Dermis blood vessel endothelial cell (primary cell): Measurements from ENCODE around the gene ST8SIA1. TPM values are rescaled to one million over a fixed set of nuclear protein-coding genes. Genes with fewer than 3 reads are reported as not detected.
"Not testable (repeated sequence)": the region's sequence is repeated elsewhere in the genome, so short reads cannot be mapped to it uniquely, and the experiment has no call there.

Experiments used
- DNase-seq: peaks from one replicate; pipeline ENCODE4 v3.0.0; 2010
- total RNA-seq: library from RNA; depleted of rRNA; stranded (reverse); fragments of >200 nt; gene quantifications from 2 replicates; pipeline ENCODE4 v1.2.3, GENCODE V29; 2014

Gene ST8SIA1
- total RNA-seq, 1 donor from 2014 or later, result 0.17 TPM

DNA sequence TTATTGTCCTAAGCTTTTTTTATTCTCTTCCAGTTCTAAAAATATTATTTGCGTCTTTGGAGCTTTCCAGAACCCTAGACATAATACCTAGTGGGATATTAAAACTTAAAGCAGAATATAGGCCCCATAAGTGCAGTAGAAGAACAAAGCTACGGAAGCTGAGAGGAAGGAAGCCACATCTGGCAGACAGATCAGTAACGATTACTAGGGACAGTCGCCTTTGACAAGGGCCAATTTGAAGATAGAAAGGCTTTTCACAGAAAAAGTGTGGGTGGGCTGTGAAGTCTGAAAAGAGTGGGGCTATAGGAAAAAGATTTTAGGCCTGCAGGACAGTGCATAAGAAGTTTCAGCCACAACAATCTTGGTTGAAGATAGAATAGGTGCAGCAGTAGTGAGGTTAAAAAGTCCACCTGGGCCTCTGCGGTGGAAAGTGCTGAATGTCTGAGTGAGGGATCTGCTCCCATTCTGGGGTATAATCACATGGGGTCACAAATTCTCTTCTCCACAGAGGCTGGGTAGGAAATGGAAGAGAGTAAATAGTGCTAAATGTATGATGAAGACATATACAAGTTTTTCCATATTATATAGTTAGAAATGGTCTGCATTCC, 174.0 kb downstream of the ST8SIA1 start:
- no peak for DNase-seq

DNA sequence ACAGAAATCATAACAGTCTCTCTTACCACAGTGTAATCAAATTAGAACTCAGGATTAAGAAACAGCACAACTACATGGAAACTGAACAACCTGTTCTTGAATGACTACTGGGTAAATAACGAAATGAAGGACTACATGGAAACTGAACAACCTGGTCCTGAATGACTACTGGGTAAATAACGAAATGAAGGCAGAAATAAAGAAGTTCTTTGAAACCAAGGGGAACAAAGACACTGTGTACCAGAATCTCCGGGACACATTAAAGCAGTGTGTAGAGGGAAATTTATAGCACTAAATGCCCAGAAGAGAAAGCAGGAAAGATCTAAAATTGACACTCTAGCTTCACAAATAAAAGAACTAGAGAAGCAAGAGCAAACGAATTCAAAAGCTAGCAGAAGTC, 185.2 kb downstream of the ST8SIA1 start:
- not testable (repeated sequence) for DNase-seq

- not testable (repeated sequence) for DNase-seq
These were observed 187.8 kb downstream of the ST8SIA1 start for GRCh38 chr12:22146686-22147085.

Other genes with a start within 250 kb of the ST8SIA1 start
- gene C2CD5, start 209.8 kb upstream of the ST8SIA1 start, total RNA-seq, result 16.2 and 28.7 TPM in 2 replicates